ENCODE results near the gene TMEM255B.
"Not testable (repeated sequence)": the region's sequence is repeated elsewhere in the genome, so short reads cannot be mapped to it uniquely, and the experiment has no call there.

Gene TMEM255B

DNA sequence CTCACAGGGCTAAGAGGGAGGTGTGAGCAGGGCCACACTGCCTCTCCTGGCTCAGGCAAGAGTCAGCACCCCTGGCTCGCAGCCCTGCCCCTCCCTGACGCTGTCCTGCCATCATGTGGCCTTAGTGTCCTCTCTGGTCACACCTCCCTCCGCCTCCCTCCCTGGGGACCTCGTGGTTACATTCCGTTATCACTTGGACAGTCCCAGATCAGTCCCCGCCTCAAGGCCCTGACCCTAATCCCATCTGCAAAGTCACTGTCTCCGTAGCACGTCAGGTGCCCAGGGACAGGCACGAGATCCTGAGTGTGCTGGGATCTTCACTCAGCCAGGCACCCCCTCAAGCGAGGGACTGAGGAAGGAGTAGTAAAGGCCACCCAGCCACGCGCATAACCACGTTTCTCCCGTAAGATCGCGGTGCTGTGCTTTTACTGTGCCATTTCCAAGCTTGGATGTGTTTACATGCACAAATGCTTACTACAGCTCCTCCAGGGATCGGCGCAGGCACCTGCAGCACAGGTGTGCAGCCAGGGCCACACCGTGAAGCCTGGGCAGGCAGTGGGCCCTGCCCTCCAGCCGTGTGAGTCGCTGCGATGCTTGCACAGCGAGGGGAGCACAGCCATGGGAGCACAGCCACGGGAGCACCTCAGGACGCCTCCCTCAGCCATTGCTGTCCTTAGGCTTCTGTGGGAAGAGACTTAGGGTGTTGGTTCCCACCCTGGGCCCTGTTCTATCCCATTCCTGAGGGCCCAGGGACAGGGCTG is 10.7 kb upstream of the TMEM255B start:
- H3K27ac ChIP-seq: no peak overlapping the region
- TF ChIP-seq CTCF (conservative IDR thresholded peaks at IDR 0.05): no peak

GRCh38 chr13:113748862-113749451 is 10.1 kb upstream of the TMEM255B start:
- H3K27ac ChIP-seq: no peak overlapping the region
- TF ChIP-seq CTCF (conservative IDR thresholded peaks at IDR 0.05): no peak

GRCh38 chr13:113749507-113749906 is 9.5 kb upstream of the TMEM255B start:
- TF ChIP-seq CTCF (conservative IDR thresholded peaks at IDR 0.05): no peak
- H3K27ac ChIP-seq: no peak overlapping the region

DNA sequence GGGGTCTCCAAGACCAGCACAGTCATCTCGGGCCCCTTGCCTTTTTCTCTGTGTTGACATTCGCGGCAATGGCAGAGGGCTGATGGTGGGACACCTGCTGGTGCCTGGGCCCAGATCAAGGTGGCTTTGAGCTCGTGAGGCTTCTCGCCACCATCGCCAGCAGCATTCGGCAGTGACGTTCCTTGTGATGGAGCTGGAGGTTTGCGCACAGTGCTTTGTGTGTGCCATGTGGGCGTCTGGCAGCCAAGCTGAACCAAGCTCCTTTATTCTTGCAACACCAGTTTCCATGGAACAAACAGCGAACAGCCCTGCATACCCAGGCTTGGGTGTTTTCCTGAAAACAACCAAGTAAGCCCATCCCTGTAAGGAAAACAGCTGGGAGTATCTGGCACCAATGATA is 9.1 kb upstream of the TMEM255B start:
- no peak overlapping the region for H3K27ac ChIP-seq
- TF ChIP-seq CTCF (conservative IDR thresholded peaks at IDR 0.05): no peak

- TF ChIP-seq CTCF (conservative IDR thresholded peaks at IDR 0.05): no peak
- H3K27ac ChIP-seq: no peak overlapping the region
Observed at GRCh38 chr13:113750554-113751399, 8.2 kb upstream of the TMEM255B start.

GRCh38 chr13:113751491-113751890 is 7.5 kb upstream of the TMEM255B start:
- H3K27ac ChIP-seq: no peak overlapping the region
- no peak for TF ChIP-seq CTCF (conservative IDR thresholded peaks at IDR 0.05)

- not testable (repeated sequence) for H3K27ac ChIP-seq
Observed at GRCh38 chr13:113752211-113752986, 6.6 kb upstream of the TMEM255B start.
